GM21367 (cell line): Measurements from ENCODE around the gene ZNF841.
"Not testable (repeated sequence)": the region's sequence is repeated elsewhere in the genome, so short reads cannot be mapped to it uniquely, and the experiment has no call there.

Source experiments
- ATAC-seq: cut with Tn5 transposase; IDR thresholded peaks from one replicate; pipeline ENCODE4 v1.9.1; 2021; ENCODE audit not compliant: unreplicated experiment

The ZNF841 gene

DNA sequence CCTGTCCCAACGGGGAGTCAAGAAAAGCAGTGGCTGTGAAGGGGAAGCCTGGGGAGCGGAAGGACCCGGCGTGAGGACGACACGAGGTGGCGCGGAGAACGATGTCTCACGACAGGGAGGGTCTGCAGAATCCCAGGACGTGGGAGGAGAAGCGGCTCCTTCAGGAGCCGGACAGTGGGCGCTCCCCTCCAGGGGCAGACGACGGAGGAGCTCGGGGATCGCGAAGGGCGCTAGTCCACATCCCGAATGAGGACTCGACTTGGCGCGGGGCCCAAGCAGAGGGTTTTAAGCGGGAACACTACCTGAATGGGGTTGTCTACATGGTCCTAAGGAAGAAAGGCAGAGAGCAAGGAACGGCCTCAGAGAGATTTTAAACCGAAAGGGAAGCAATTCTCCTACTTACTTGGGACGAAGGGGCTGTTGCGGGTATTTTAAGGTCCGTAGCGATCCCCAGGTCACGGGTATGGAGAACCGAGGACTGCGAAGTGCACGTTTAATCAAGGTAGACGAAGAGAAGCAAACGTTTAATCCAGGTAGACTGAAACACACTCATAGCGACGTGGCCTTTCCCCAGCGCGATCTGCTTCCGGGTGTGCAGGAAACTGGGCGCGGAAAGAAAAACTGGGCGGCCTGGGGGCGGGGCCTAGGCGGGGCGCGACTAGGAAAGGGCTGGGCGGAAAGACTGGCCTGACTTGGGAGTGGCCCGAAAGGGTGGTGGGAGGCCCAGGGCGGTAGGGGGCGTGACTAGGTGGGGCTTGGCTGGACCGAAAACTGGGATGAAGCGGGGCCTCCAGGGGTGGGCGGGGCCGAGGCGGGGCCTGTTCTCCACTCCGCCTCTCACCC is at the start of gene ZNF841:
Gene ZNF841, minus strand, starts transcription at position 594 of the 843 bp plus-strand sequence. CDS start 10,964 bp downstream, outside the sequence.
- peak; percentile 53 for ATAC-seq

DNA sequence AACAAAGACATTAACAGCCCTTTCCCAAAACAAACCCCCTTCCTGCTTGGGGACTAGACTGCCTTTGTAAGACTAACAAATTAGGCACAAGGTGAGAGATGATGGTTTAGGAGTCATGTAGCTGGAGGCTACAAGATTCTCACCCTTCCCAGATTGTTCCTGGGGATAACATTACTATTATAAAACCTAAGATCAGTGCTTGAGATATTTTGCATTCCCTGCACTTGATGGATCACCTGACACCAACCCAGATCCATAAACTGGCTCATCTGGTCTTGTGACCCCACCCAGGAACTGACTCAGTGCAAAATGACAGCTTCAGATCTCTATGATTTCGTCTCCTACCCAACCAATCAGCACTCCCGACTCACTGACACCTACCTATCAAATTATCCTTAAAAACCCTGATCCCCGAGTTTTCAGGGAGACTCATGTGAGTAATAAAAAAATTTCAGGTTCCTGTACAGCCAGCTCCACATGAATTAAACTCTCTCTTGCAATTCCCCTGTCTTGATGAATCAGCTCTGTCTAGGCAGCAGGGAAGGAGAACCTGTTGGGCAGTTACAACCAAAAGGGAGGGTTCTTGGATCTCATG is 46.5 kb upstream of the ZNF841 start:
- no peak for ATAC-seq

DNA sequence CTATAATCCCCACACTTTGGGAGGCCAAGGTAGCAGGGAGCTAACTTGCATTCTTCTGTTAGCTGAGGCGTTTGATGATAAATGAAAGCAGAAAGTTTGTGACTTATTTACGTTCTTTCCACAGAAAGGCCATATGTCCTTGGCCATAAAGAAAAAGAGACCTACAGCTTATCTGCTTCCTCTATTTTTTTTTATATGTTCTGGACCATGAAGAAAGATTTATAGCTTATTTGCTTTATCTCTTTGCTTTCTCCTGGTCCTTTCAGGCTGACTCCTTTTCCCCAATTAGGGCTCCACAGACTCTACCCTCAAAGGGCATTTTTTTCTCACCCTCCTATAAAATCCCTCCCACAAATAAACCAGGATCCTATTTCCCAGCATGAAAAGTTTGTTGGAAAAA is 45.6 kb upstream of the ZNF841 start:
- no peak for ATAC-seq

DNA sequence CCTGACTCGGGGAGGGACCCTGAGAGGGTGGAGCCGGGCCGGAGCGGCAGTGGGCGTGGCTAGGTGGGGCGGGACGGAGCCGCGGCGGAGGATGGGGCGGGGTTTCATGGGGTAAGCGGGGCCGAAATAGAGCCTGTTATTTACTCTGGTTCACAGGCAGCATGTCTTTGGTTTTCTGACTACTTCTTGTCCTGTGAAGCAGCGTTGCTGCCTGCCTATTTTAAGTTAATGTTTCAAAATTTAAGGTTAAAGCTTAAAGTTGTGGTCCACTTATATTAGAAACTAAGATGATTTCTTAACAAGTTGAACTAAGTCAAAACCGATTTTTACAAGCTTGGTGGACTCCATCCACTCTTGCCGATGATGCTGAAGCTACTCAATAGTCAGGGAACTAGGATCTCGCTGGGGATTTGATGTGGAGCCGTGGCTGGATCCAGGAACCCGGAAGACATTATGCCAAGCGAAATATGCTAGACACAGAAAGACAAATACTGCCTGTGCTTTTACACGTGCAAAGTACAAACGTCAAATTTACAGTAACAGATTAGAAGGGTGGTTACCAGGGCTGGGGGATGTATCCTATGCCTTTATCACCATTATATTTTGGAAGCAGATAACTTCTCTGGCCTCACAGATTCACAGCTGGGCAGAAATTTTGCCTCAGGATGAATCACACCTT is 44.6 kb upstream of the ZNF841 start:
- ATAC-seq: peak; percentile 81

DNA sequence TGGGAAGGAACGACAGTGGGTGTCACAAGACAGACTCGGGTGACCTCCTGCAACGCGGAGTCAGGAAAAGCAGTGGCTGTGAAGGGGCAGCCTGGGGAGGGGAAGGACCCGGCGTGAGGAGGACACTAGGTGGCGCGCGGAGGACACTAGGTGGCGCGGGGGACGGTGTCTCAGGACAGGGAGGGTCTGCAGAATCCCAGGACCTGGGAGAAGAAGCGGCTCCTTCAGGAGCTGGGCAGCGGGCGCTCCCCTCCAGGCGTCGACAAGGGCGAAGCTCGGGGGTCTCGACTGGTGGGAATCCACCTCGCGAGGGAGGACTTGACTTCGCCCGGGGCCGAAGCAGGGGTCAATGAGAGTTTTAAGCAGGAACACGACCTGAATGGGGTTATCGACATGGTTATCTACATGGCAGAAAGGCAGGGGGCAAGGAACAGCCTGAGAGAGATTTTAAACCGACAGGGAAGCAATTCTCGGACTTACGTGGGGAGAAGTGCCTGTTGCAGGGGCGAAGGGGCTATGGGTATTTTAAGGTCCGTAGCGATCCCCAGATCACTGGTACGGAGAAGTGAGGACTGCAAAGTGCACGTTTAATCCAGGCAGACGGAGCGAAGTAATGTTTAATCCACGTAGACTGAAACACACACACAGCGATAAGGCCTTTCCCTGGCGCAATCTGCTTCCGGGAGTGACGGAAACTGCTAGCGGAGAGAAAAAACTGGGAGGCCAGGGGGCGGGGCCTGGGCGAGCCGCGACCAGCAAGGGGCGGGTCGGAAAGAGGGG is 43.9 kb upstream of the ZNF841 start, which contains the start of gene ZNF616:
Gene ZNF616, minus strand, starts transcription at position 687 of the 780 bp plus-strand sequence. CDS start 9,426 bp downstream, outside the sequence.
- peak; percentile 67 for ATAC-seq

DNA sequence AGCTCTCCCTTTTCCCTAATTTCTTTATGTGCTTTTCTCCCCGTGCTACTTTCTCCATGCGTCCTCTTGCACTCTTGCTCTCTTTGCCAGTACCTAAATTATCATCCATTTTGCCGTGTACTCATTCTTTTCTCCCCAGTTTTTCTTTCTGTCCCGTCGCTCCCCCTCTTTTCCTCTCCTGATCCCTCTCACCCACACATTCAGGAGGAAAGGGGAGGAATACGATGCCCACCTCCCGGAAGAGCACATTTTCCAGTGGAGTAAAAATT is 43.4 kb upstream of the ZNF841 start:
- ATAC-seq: no peak

DNA sequence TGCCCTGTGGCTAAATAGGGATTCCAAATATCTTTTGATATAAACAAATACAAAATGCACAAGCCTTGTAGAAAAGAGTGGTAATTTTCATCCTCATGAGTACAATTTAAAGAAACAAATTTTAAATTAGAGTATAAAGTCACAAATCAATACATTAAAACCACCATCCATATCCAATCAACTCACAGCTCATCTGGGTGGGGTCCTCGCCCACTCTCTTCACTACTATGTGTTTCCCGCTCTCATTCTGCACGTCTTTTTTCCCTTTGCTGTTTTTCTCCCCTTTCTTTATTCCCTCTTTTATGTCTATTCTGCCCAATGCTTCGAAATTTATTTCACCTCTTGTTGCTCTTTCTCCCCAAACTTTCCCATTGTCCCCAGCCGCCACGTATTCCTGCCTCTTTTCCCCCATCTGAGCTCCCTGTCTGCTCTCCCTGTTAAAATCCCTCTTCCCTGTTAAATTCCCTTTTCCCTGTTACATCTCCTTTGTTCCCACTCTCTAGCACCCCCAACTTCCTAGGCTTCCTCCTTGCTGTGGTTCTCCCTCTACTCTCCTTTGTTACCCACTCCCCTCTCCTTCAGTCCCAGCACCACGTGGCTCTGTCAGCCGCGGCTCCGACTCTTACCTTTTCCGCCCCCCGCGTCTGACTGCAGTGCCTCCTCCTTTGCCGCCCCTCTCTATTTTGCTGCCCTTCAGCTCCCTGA is 42.9 kb upstream of the ZNF841 start:
- ATAC-seq: no peak

DNA sequence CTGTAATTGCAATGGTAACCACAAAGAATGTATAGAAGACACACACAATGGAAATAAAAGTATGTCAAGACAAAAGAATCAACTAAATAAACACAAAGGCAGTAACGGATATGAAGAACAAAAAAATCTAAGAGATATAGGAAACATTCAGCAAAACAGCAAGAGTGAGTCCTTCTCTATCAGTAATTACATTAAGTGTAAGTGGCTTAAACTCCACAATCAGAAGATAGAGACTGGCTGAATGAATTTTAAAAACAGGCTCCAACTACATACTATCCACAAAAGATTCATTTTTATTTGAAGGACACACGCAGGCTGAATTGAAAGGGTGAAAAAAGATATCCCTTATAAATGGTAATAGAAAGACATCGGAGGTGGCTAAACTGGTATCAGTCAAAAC is 24.7 kb upstream of the ZNF841 start:
- no peak for ATAC-seq

DNA sequence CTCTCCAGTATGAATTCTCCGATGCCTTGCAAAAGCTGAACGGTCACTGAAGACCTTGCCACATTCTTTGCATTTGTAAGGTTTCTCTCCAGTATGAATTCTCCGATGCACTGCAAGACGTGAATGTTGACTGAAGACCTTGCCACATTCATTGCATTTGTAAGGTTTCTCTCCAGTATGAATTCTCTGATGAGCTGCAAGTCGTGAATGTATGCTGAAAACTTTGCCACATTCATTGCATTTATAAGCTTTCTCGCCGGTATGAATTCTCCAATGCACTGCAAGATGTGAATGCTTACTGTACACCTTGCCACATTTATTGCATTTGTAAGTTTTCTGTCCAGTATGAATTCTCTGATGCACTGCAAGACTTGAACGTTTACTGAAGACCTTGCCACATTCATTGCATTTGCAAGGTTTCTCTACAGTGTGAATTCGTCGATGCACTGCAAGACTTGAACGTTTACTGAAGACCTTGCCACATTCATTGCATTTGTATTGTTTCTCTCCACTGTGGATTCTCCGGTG is 20.0 kb upstream of the ZNF841 start:
- no peak for ATAC-seq

DNA sequence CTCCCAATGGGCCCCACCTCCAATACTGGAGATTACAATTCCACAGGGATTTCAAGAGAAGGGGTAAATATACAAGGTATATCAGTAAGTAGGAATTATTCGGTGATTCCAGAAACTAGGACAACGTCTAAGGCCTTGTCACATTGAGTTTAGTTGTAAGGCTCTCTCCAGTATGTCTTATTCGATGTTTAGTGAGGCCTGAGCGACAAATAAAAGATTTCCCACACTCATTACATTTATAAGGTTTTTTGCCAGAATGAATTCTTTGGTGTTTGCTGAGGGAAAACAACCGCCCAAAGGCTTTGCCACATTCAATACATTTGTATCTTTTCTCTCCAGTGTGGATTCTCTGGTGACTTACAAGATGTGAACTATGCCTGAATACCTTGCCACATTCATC is 19.1 kb upstream of the ZNF841 start:
- no peak for ATAC-seq

DNA sequence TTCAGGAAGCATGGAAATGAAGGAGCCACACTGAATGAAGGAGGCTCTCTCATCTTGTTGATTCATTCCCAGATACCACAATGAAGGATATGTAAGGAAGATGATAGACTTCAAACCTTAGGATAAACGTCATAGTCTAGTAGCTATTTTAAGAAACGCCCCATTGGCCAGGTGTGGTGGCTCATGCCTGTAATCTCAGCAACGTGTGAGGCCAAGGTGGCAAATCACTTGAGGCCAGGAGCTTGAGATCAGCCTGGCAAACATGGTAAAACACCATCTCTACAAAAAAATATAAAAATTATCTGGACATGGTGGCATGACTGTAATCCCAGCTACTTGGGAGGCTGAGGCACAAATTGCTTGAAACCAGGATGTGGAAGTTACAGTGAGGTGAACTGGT is 17.1 kb upstream of the ZNF841 start:
- no peak for ATAC-seq

DNA sequence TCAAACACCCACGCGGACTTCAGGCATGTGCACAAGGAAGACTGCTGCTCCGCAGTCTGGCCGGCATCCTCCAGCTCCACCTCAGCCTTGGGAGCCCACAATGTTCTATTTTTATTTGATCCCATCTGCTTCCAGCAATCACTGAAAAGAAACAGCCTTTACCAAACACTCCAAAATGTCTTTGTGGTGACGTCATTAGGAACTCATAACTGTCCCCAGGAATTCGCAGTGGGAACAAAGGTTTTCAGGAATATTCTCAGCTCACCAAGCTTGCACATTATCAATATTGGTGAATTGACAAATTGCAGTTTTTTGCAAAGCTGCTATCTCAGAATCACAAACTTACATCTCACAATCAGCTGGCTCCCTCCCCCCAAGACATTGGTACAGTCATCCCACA is 15.2 kb upstream of the ZNF841 start:
- ATAC-seq: no peak

DNA sequence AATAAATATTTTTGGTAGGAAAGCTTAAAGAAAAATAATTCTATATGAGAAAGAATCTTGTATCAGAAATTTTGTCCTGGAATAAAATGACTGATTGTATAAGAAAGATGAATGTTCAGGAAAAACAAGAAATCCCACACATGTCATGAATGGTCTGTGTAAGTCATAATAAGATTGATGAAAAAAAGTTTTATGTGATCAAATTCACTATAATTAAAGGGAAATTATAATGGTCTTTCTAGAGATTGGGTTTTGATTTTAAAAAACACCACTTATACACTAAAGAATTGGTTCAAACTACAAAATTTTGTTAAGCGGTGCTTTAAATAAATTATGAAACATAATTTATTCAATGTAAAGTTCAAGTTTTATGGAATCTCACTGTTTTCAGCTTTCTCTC is 7.2 kb upstream of the ZNF841 start:
- ATAC-seq: no peak

DNA sequence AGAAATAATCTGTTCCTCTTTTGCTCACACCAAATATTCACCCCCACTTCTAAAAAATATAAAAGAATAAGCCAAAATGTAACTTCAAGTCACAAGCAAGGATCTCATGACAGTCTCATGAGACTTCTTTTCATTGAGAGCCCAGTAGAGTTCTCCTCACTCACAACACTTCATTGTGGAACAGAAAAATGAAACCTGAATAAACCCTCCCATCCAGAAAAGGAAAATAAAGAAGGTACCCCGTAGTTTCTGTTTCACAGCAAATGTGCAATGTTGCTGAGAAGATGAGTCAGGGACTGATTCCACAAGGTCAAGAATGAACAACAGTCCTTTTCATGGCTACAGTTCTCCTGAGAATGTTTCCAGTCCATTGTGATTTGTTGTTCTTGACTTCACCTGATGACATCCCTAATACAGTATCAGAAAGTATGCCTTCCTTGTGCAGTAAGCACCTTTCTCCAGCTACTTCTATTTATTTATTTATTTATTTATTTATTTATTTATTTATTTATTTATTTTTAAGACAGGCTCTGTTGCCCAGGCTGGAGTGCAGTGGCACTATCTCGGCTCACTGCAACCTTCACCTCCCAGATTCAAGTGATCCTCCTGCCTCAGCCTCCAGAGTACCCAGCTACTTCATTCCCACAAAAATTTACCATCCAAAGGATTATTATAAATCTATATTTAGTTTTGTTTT is 6.4 kb upstream of the ZNF841 start:
- no peak for ATAC-seq

DNA sequence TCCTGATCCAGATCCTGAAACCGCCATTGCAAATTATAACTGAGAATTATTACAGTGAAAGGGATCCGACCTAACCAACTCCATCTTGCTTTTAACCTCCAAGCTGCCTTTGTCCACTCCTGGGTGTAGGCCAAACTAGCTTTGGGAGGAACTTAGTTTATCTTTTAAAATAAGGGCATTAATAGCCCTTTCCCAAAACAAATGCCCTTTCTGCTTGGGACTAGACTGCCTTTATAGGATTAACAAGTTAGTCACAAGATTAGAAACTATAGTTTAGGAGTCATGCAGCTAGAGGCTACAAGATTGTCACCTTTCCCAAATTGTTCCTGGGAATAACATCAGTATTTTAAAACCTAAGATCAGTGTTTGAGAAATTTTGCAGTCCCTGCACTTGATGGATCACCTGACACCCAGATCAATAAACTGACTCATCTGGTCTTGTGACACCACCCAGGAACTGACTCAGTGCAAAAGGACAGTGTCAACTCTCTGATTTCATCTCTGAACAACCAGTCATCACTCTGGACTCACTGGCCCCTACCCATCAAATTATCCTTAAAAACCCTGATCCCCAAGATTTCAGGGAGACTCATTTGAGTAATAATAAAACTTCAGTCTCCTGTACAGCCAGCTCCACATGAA is 4.1 kb upstream of the ZNF841 start:
- ATAC-seq: no peak

DNA sequence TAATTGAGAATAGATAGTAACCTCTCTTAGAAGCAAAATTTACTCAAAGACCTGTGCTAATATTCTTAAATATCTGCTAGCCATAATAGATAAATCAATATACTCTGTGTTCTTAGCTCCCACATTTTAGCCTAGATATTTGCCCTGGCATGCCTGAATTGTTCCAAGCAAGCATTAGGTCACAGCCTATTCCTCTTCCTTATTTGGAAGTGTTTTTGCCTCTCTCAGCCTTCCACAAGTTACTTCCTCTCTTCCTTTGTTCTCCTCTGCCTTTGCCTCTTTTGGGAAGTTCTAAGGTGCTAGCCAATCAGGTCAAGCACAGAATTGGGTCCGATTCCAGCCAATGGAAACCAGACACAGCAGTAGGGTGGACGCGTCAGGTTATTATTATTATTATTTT is 851 bp upstream of the ZNF841 start:
- not testable (repeated sequence) for ATAC-seq

DNA sequence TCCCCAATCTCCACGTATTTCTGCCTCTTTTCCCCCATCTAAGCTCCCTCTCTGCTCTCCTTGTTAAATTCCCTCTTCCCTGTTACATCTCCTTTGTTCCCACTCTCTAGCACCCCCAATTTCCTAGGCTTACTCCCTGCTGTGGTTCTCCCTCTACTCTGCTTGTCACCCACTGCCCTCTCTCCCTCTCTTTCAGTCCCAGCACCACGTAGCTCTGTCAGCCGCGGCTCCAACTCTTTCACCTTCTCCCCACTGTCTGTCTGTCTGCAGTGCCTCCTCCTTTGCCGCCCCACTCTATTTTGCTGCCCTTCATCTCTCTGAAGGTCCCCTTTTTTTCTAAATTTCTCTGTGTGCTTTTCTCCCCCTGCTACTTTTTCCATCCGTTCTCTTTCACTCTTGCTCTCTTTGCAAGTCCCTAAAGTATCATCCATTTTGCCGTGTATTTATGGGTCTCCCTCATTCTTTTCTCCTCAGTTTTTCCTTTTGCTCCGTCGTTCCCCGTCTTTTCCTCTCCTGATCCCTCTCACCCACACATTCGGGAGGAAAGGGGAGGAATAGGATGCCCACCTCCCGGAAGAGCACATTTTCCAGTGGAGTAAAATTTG is 937 bp downstream of the ZNF841 start:
- no peak for ATAC-seq

DNA sequence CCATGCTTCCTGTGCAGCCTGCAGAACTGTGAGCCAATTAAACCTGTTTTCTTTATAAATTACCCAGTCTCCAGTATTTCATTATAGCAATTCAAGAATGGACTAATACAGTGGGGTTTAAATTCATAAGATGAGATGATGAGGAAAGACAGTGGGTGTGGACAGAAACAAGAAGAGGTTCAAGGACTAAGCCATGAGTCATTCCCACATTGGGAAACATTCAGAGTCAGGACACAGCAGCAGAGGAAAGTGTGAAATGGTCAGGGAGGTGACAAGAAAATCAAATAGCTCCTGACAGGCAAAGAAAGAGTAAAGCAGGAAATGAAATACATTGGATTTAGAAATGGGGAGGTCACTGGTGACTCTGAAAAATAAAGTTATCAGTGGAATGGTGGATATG is 9.1 kb downstream of the ZNF841 start:
- no peak for ATAC-seq

DNA sequence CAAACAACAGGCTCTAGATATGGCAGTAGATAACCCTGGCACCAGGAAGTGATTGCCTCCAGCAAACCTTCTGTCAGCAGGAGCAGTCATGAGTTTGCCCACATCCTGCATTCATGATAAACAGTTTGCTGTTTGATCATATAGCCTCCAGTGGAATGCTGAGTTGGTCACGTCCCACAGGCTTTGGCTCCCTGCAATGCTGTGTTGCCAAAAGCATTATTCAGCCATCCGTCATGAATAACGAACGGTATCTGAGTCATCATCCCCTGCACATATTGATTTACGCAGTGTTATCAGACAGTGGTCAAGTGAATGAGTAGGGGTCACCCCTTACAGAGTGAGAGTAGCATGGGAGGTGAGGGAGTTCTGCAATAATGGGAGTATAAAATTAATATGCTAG is 25.1 kb downstream of the ZNF841 start:
- no peak for ATAC-seq
